Lower leg skin (tissue), 3 donors: ENCODE data around the gene OR52A5.

ENCODE experiments used
- CTCF ChIP-seq, 3 donors: fragments of 450-650 bp; IDR thresholded peaks; one replicate each; pipeline ENCODE4 v1.5.1; 2016; ENCODE audit warnings: antibody characterized with exemption in 3 of 3, mild to moderate bottlenecking in 3 of 3, moderate library complexity in 2 of 3
- POLR2A ChIP-seq, 2 donors: fragments of 450-650 bp; IDR thresholded peaks; one replicate each; pipeline ENCODE4 v1.6.1; 2016 to 2017; ENCODE audit warnings: antibody characterized with exemption in 2 of 2, mild to moderate bottlenecking in 1 of 2, moderate library complexity in 1 of 2

DNA sequence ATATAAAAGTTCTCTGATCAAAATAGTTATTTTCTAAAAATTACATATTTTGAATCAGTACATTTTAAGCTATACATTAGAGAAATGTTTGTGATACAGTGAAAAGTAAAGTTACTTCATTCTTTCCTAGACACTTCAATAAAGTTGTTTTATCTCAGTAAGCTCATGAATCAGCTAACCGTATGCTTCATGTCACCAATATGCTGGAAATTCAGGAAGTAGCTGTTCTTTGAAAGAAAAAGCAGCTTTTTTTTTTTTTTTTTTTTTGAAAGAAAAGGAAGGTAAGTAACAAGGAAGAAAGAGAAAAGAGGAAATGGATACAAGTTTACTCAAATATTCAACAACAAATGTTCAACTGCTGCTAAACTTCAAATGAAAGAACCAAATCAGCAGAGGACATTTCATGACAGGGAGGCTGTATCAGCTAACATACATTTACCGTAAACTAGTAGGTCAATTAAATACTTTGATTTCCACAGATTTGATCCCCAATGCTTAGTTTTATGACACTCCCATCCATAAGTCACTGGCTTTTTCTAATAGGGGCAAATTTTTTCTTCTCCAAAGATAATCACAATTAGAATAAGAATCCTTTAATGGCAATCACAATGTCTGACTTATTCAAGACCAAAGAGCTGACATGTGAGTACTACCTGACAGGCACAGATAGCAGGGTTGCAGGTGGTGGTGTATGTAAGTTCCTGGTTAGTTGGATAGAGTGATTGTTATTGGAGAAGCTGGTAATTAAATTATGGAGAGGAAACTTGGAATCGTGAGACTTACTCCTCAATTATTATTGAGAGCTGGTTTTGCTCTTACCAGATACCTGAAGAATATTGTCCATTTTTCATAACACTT lies 15.6 kb upstream of the OR52A5 start:
- TF ChIP-seq POLR2A (IDR thresholded peaks at IDR 0.05), result no peak
- TF ChIP-seq CTCF (IDR thresholded peaks at IDR 0.05), result no peak
